Measurements from ENCODE around the gene TLE5.

TLE5 gene

GRCh38 chr19:3048190-3048533 is 14.1 kb downstream of the TLE5 start:
- Histone ChIP-seq H3K27ac (ENCODE audit: low read depth, low read length) (no peak overlapping the region), H4K20me1 (ENCODE audit: low read depth, low read length) (no peaks in the 10 kb centered on the region), H3K9ac (ENCODE audit: low read length) (no peak overlapping the region), H3K4me2 (ENCODE audit: low read depth, low read length, poor library complexity, severe bottlenecking) (no peak overlapping the region), H3F3A (ENCODE audit: insufficient read depth) (peaks cover 4% of the 10 kb centered on the region; the same call in 1 of the 2 replicates), H3K4me3 (ENCODE audit: insufficient read depth, low read length, poor library complexity, severe bottlenecking) (no peak overlapping the region), H2AFZ (ENCODE audit: low read depth, low read length, severe bottlenecking) (no peak overlapping the region), H3K79me2 (ENCODE audit: insufficient read depth, low read length) (no peaks in the 10 kb centered on the region), H3K9me2 (replicated peaks; ENCODE audit: insufficient read depth, low read length) (no peaks in the 10 kb centered on the region), H3K36me3 (ENCODE audit: low read length) (no peaks in the 10 kb centered on the region), H3K9me3 (ENCODE audit: insufficient read depth, low read length) (no peaks in the 10 kb centered on the region), H3K27me3 (ENCODE audit: low read length) (no peaks in the 10 kb centered on the region)
- no peak for TF ChIP-seq CTCF (IDR thresholded peaks at IDR 0.05; ENCODE audit: insufficient read depth, low read length, poor library complexity, severe bottlenecking)
- no peak for TF ChIP-seq EZH2phosphoT487 (conservative IDR thresholded peaks at IDR 0.05; ENCODE audit: low read length)

GRCh38 chr19:3047496-3048189 is 14.7 kb downstream of the TLE5 start:
- H3K27ac ChIP-seq (ENCODE audit: low read depth, low read length) = no peak overlapping the region
- no peak overlapping the region for H3K4me2 ChIP-seq (ENCODE audit: low read depth, low read length, poor library complexity, severe bottlenecking)
- TF ChIP-seq CTCF (IDR thresholded peaks at IDR 0.05; ENCODE audit: insufficient read depth, low read length, poor library complexity, severe bottlenecking) (no peak), EZH2phosphoT487 (conservative IDR thresholded peaks at IDR 0.05; ENCODE audit: low read length) (no peak)
- no peaks in the 10 kb centered on the region for H3K9me3 ChIP-seq (ENCODE audit: insufficient read depth, low read length)
- no peaks in the 10 kb centered on the region for H4K20me1 ChIP-seq (ENCODE audit: low read depth, low read length)
- no peak overlapping the region for H2AFZ ChIP-seq (ENCODE audit: low read depth, low read length, severe bottlenecking)
- H3K9me2 ChIP-seq (replicated peaks; ENCODE audit: insufficient read depth, low read length) = no peaks in the 10 kb centered on the region
- H3K79me2 ChIP-seq (ENCODE audit: insufficient read depth, low read length) = no peaks in the 10 kb centered on the region
- no peaks in the 10 kb centered on the region for H3F3A ChIP-seq (ENCODE audit: insufficient read depth)
- H3K27me3 ChIP-seq (ENCODE audit: low read length) = no peaks in the 10 kb centered on the region
- no peaks in the 10 kb centered on the region for H3K36me3 ChIP-seq (ENCODE audit: low read length)
- no peak overlapping the region for H3K9ac ChIP-seq (ENCODE audit: low read length)
- no peak overlapping the region for H3K4me3 ChIP-seq (ENCODE audit: insufficient read depth, low read length, poor library complexity, severe bottlenecking)

- no peaks in the 10 kb centered on the region for H3K36me3 ChIP-seq (ENCODE audit: low read length)
- no peak overlapping the region for H3K4me2 ChIP-seq (ENCODE audit: low read depth, low read length, poor library complexity, severe bottlenecking)
- TF ChIP-seq EZH2phosphoT487 (conservative IDR thresholded peaks at IDR 0.05; ENCODE audit: low read length) (no peak), CTCF (IDR thresholded peaks at IDR 0.05; ENCODE audit: insufficient read depth, low read length, poor library complexity, severe bottlenecking) (no peak)
- H3K27ac ChIP-seq (ENCODE audit: low read depth, low read length) = no peak overlapping the region
- no peak overlapping the region for H3K9ac ChIP-seq (ENCODE audit: low read length)
- no peaks in the 10 kb centered on the region for H3F3A ChIP-seq (ENCODE audit: insufficient read depth)
- H3K9me2 ChIP-seq (replicated peaks; ENCODE audit: insufficient read depth, low read length) = no peaks in the 10 kb centered on the region
- H3K4me3 ChIP-seq (ENCODE audit: insufficient read depth, low read length, poor library complexity, severe bottlenecking) = no peak overlapping the region
- no peaks in the 10 kb centered on the region for H4K20me1 ChIP-seq (ENCODE audit: low read depth, low read length)
- H2AFZ ChIP-seq (ENCODE audit: low read depth, low read length, severe bottlenecking) = no peak overlapping the region
- no peaks in the 10 kb centered on the region for H3K9me3 ChIP-seq (ENCODE audit: insufficient read depth, low read length)
- no peaks in the 10 kb centered on the region for H3K79me2 ChIP-seq (ENCODE audit: insufficient read depth, low read length)
- no peaks in the 10 kb centered on the region for H3K27me3 ChIP-seq (ENCODE audit: low read length)
Observed at GRCh38 chr19:3046698-3047495, 15.4 kb downstream of the TLE5 start.

All from SU-DHL-6 (cell line).